ENCODE data around the gene DCHS2. TPM values are rescaled to one million over a fixed set of nuclear protein-coding genes. Genes with fewer than 3 reads are reported as not detected.

Gene DCHS2, protein sequence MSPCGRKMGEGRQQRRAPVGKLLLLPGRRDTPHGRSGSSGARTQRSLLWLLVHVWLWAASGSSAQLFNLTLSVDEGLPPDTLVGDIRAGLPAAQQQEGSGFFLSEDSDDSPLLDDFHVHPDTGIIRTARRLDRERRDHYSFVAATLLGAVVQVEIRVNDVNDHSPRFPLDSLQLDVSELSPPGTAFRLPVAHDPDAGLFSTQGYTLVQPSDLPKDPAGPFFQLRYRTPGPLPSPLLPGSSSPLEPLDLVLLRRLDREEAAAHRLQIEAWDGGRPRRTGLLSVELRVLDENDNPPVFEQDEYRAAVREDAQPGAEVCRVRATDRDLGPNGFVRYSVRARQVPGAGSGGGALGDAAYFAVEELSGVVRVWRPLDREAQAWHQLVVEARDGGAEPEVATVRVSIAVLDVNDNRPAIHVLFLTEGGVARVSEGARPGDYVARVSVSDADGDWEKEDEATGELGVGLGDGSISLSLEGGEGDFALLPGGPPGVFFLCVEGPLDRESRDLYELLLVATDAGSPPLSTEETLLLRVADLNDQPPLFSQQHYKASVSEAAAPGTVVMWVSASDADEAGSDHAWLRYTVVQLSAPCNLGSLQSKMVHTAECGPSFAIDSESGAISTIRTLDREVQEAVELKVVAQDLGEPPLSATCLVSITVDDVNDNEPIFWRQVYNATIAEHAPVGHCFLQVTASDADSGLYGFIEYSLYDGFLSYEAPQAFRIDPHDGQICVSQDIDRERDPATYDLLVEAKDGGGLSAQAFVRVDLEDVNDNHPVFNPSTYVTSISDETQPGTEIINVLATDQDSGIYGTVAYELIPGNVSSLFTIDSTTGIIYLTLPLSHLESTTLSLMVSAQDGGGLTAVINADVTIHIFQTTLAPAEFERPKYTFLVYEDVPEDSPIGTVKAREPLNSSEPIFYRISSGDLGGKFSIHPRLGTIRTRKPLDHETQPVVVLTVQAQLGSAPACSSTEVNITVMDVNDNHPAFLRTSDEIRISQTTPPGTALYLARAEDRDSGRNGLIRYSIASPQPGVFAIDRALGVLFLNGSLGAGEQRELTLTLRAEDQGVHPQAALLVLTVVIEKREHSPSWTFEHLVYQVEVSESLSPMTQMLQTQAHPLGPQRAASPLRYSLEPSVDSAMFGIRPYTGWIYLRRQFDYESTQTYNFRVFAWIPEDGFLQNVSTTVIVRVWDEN (N-terminal part only)
- under 0.01 TPM in 1 of 2 replicates, not detected in the other for total RNA-seq

DNA sequence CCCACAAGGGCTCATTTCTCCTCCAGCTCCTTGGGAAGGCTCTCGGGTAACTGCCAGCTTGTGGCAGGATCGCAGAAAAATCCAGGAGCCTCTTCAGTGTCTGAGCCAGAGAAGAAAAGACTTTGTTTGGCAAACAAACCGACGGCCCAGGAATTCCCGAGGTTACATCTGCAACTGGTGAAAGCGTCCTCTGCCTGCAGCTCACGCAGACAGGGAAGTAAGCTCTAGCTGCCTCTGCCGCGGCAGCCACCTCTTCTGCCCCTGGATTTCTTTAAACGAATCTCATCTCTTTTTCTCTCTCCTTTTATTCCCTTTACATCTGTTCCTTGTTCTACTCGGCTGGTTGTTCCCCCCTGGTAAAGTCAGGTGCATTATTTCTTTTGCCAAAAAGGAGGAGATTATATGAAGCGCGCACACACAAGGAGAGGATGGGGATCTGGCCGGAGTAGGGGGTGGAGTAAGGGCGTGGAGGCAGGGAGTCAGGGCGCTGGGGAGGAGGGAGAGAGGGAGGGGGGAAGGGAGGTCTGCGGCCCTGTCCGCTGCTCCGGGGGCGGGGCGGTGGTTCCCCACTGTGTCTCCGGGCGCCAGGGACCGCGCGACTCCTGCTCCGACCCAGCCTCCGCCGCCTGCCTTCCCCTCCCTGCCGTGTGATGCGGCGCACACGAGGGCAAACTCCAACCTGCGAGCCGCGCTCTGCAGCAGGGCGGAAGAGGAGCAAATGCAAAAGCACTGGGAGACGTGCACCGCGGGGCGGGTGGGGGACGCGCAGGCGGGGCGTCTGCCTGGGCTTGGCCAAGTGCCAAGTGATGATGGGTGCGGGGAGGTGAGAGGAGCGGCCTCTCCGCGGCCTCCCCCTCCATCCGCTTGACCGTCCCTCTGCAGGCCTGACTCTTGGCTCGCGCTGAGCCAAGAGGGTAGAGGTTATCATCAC, at the start of gene DCHS2:
Gene DCHS2, minus strand, starts transcription at position 459 of the 931 bp plus-strand sequence. Its CDS starts 444 bp downstream, at position 15.

Other genes with a start within 250 kb of the DCHS2 start
- 64.8 and 90.7 TPM in 2 replicates for gene PLRG1, start 58.6 kb upstream of the DCHS2 start, total RNA-seq
- not detected in 2 replicates for gene FGB, start 71.2 kb upstream of the DCHS2 start, total RNA-seq
- gene FGA, start 98.9 kb upstream of the DCHS2 start, total RNA-seq: under 0.01 TPM in 1 of 2 replicates, not detected in the other
- under 0.01 TPM in 1 of 2 replicates, not detected in the other for gene FGG, start 120.9 kb upstream of the DCHS2 start, total RNA-seq

Data from regular cardiac myocyte (primary cell).